ENCODE data around the gene RBM10.

GRCh38 chrX:47148946-47149345, 3.9 kb downstream of the RBM10 start:
- TF ChIP-seq CTCF (IDR thresholded peaks at IDR 0.05) (no peak), POLR2A (IDR thresholded peaks at IDR 0.05) (no peak)

Data from testis (tissue), 2 donors.